Erythroblast (primary cell): ENCODE data around the gene BIN1.
A peak's percentile ranks its signal among the peaks of the same experiment; 100 is the strongest.

ENCODE experiments used
- DNase-seq, 2 experiments: peaks; one replicate each; lab custom pipeline; 2025; lab: John Stamatoyannopoulos, UW
- GATA1 ChIP-seq: IDR thresholded peaks from 2 replicates; pipeline ENCODE4 v1.6.1; 2011; ENCODE audit warnings: low read depth, mild to moderate bottlenecking, control low read depth, low read length, moderate library complexity
- POLR2A ChIP-seq: IDR thresholded peaks from 2 replicates; pipeline ENCODE4 v1.6.1; 2011; ENCODE audit warnings: mild to moderate bottlenecking, low read length

The BIN1 gene

DNA sequence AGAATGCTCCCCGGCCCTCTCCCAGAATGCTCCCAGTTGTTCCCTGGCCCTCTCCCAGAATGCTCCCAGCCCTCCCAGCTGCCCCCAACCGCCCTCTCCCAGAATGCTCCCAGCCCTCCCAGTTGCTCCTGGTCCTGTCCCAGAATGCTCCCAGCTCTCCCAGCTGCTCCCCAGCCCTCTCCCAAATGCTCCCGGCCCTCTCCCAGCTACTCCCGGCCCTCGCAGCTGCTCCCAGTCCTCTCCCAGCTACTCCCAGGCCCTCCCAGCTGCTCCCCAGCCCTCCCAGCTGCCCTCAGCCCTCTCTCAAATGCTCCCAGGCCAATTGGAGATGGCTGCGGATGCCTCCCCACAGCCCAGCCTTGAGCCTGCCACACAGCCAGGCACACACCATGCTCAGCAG, 31.1 kb downstream of the BIN1 start:
- TF ChIP-seq POLR2A, result no peak
- TF ChIP-seq GATA1, result no peak

DNA sequence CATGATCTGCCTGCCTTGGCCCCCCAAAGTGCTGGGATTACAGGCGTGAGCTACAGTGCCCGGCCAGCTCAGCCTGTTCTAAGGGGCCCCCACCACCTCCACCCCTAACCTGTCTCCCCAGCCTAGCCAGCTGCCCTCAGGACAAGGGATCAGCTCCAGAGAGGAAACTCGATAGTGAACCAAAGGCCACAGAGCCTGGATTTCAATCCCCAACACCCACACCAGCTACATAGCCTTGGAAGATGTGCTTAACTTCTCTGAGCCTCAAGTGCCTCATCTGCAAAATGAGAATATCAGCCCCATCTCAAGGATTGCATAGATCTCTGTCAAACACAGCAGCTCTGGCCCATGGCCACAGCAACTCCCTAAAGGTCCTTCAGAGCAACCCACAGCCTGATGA, 32.0 kb downstream of the BIN1 start:
- no peak for TF ChIP-seq POLR2A
- TF ChIP-seq GATA1, result no peak

More for the DNA sequence above, 31.1 kb downstream of the BIN1 start:
- no peak for DNase-seq

GRCh38 chr2:127074358-127074757, 32.6 kb downstream of the BIN1 start:
- no peak for TF ChIP-seq GATA1
- no peak for TF ChIP-seq POLR2A

More for the DNA sequence above, 32.0 kb downstream of the BIN1 start:
- DNase-seq, result no peak

GRCh38 chr2:127072970-127073369, 34.0 kb downstream of the BIN1 start:
- no peak for DNase-seq
- TF ChIP-seq GATA1 (no peak), POLR2A (no peak)

More at GRCh38 chr2:127074358-127074757, 32.6 kb downstream of the BIN1 start:
- no peak for DNase-seq

DNA sequence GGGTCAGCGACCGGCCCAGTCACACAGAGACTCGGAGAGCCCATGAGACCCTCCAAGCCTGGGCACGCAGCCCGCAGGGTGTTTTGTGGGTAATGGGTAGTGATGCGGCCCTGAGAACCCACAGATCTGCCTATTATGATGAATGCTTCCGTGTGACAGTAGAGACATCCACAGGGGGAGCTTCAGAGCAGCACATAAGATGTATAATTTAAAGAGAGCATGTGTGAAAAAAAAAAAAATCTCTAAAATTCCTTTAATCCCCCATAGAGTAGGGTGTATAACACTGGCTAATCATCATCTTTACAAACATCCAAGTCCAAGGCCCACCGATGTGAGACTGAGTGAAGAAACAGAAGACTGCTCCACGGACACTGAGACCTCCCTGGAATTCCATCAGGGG, 34.6 kb downstream of the BIN1 start:
- no peak for DNase-seq
- TF ChIP-seq GATA1, result no peak
- TF ChIP-seq POLR2A, result no peak

DNA sequence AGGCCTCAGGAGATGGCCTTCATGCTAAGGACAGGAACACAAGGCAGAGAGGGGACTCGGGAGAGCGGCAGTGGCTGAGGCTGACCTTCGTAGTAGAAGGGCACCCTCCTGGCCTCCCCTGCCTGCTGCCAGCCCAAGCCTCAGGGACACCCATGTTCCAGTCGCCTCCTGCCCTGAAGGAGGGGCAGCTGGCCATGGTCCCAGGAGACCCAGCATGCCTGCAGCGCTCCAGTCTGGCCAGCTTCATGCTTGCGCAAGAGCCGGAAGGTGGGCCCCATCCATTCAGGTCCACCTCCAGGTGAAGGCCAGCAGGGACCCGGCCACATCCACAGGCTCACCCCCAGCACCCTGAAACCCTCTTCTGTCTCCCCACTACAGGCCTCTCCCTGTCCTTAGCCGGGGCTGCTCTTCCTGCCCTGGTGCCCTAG, 35.0 kb downstream of the BIN1 start:
- no peak for TF ChIP-seq POLR2A
- TF ChIP-seq GATA1, result no peak
- no peak for DNase-seq

DNA sequence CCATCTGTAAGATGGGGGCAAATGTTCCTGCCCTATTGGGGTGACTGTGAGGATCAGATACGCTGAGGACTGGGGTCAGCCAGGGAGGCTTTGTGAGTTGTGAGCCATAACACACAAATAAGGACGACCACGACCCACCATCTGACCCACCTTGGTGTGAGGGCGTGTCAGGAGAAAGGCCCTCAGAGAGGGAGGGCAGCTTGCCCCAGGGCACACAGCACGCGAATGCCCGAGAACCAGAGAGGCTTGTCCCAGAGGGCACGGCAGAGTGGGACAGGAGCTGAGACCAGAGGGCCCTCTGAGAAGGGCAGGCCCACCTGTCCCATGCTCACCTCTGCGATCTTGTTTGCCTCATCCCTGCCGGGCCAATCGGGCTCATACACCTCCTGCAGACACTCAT, 36.7 kb downstream of the BIN1 start:
- TF ChIP-seq POLR2A (no peak), GATA1 (no peak)

DNA sequence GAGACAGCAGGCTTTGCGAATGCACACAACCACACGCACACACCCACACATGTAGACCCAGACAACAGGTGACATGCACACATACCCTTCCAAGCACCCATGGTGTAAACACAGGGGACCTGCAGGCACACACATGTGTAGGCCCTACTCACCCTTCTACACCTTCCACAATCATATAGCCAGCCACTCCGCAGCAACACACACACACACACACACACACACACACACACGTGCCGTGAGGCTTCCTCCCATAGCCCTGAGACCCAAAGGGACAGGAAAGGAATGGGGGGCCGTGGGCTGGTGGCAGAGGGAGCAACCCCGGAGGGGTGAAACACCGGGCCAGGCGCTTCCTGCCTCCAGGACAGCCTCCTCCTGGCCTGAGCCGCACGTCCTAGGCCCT, 37.4 kb downstream of the BIN1 start:
- DNase-seq, result no peak
- no peak for TF ChIP-seq GATA1
- no peak for TF ChIP-seq POLR2A

More for the DNA sequence above, 36.7 kb downstream of the BIN1 start:
- DNase-seq, result no peak

GRCh38 chr2:127069003-127069402, 38.0 kb downstream of the BIN1 start:
- DNase-seq, result no peak
- no peak for TF ChIP-seq POLR2A
- TF ChIP-seq GATA1, result no peak

- TF ChIP-seq GATA1 (no peak), POLR2A (no peak)
- no peak for DNase-seq
Measured at GRCh38 chr2:127068351-127068741, 38.6 kb downstream of the BIN1 start.

GRCh38 chr2:127067620-127068350, 39.2 kb downstream of the BIN1 start:
- TF ChIP-seq POLR2A, result no peak
- no peak for TF ChIP-seq GATA1
- peak; percentile 36 to 65 for DNase-seq

DNA sequence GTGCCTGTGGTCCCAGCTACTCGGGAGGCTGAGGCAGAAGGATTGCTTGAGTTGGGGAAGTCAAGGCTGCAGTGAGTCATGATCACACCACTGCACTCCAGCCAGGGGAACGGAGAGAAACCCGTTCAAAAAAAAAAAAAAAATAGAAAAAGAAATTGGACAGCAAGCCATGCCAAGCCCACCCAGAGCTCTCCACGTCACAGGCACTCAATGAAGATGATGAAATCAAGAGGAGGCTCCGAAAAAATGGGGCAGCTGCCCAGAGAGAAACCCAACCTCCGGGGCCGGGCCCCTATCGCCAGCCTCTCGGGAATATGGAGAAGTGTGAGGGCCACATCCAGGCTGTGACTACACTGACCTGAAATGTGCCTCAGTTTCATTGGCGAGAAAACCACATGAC, 40.0 kb downstream of the BIN1 start:
- no peak for DNase-seq
- TF ChIP-seq POLR2A (no peak), GATA1 (no peak)

GRCh38 chr2:127065940-127066318, 41.0 kb downstream of the BIN1 start:
- TF ChIP-seq POLR2A, result no peak
- TF ChIP-seq GATA1, result no peak

GRCh38 chr2:127065299-127065939, 41.5 kb downstream of the BIN1 start:
- no peak for TF ChIP-seq GATA1
- no peak for TF ChIP-seq POLR2A
- no peak for DNase-seq

More at GRCh38 chr2:127065940-127066318, 41.0 kb downstream of the BIN1 start:
- DNase-seq, result no peak
